GM19043 (cell line): ENCODE data around the gene SUSD3.
A peak's percentile ranks its signal among the peaks of the same experiment; 100 is the strongest.
"Not testable (repeated sequence)": the region's sequence is repeated elsewhere in the genome, so short reads cannot be mapped to it uniquely, and the experiment has no call there.

Source experiments
- ATAC-seq: cut with Tn5 transposase; IDR thresholded peaks from one replicate; pipeline ENCODE4 v1.9.1; 2021; ENCODE audit warnings: low read depth; ENCODE audit not compliant: unreplicated experiment

The SUSD3 gene

GRCh38 chr9:93107825-93108161 lies 49.3 kb downstream of the SUSD3 start:
- no peak for ATAC-seq

- no peak for ATAC-seq
These were observed 50.0 kb downstream of the SUSD3 start for GRCh38 chr9:93108291-93109041.

- no peak for ATAC-seq
These were observed 51.9 kb downstream of the SUSD3 start for GRCh38 chr9:93110311-93110855.

- no peak for ATAC-seq
These were observed 52.5 kb downstream of the SUSD3 start for GRCh38 chr9:93111001-93111370.

- no peak for ATAC-seq
These were observed 53.0 kb downstream of the SUSD3 start for GRCh38 chr9:93111371-93112115.

- no peak for ATAC-seq
These were observed 53.8 kb downstream of the SUSD3 start for GRCh38 chr9:93112116-93112863.

- ATAC-seq: no peak
These were observed 54.4 kb downstream of the SUSD3 start for GRCh38 chr9:93112864-93113389.

GRCh38 chr9:93114169-93114983 lies 55.9 kb downstream of the SUSD3 start:
- ATAC-seq: no peak

GRCh38 chr9:93114984-93115335 lies 56.5 kb downstream of the SUSD3 start:
- no peak for ATAC-seq

GRCh38 chr9:93115486-93116071 lies 57.1 kb downstream of the SUSD3 start:
- ATAC-seq: no peak

GRCh38 chr9:93116072-93116961 lies 57.8 kb downstream of the SUSD3 start:
- ATAC-seq: no peak

- not testable (repeated sequence) for ATAC-seq
These were observed 59.0 kb downstream of the SUSD3 start for GRCh38 chr9:93117521-93117920.

- no peak for ATAC-seq
These were observed 59.7 kb downstream of the SUSD3 start for GRCh38 chr9:93117924-93118862.

- ATAC-seq: no peak
These were observed 60.6 kb downstream of the SUSD3 start for GRCh38 chr9:93118863-93119702.

GRCh38 chr9:93119703-93119952 lies 61.1 kb downstream of the SUSD3 start:
- ATAC-seq: no peak

- peak; percentile 91 for ATAC-seq
These were observed 61.7 kb downstream of the SUSD3 start for GRCh38 chr9:93119953-93120845.
